ENCODE results near the gene IL20. TPM values are rescaled to one million over a fixed set of nuclear protein-coding genes. Genes with fewer than 3 reads are reported as not detected.
A peak's percentile ranks its signal among the peaks of the same experiment; 100 is the strongest.

Gene IL20
- total and polyA plus RNA-seq, 4 donors = not detected

DNA sequence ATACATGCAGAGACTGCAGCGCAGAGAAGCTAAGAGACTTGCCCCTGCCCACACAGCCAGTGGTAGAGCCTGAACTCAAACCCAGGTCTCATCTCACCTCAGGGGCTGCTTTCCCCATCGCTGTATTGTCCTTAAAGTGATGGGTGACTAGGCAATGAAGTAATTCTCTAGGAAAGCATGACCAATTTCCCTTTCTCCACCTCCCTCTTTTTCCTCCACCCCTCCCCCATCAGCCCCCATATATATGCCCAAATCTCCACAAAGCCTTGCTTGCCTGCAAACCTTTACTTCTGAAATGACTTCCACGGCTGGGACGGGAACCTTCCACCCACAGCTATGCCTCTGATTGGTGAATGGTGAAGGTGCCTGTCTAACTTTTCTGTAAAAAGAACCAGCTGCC lies 31.8 kb downstream of the IL20 start, which contains the start of gene IL24:
Gene IL24 (plus strand): TSS at position 269 of the 400 bp plus-strand sequence. CDS start 390 bp downstream, outside the sequence.
- no CpG with 5 or more reads among the region's 4 CpGs for WGBS (ENCODE audit: insufficient coverage)
- H3K4me3 ChIP-seq (ENCODE audit: low read depth, low read length) = no peak within 1 kb of the TSS
- H3K27ac ChIP-seq (ENCODE audit: low read depth, low read length) = no peak within 1 kb of the TSS
- no peaks in the 10 kb centered on the region for H3K36me3 ChIP-seq (ENCODE audit: control insufficient read depth, insufficient read depth, low read length)
- H3K9me3 ChIP-seq (ENCODE audit: control insufficient read depth, insufficient read depth, low read length) = no peaks in the 10 kb centered on the region
- no peaks in the 10 kb centered on the region for H3K4me1 ChIP-seq (ENCODE audit: control insufficient read depth, insufficient read depth, low read length)
- DNase-seq (ENCODE audit: low read depth in 4 of 6, low spot score in 6 of 6) = no peak
- H3K27me3 ChIP-seq (ENCODE audit: control insufficient read depth, insufficient read depth, low read length) = no peaks in the 10 kb centered on the region

DNA sequence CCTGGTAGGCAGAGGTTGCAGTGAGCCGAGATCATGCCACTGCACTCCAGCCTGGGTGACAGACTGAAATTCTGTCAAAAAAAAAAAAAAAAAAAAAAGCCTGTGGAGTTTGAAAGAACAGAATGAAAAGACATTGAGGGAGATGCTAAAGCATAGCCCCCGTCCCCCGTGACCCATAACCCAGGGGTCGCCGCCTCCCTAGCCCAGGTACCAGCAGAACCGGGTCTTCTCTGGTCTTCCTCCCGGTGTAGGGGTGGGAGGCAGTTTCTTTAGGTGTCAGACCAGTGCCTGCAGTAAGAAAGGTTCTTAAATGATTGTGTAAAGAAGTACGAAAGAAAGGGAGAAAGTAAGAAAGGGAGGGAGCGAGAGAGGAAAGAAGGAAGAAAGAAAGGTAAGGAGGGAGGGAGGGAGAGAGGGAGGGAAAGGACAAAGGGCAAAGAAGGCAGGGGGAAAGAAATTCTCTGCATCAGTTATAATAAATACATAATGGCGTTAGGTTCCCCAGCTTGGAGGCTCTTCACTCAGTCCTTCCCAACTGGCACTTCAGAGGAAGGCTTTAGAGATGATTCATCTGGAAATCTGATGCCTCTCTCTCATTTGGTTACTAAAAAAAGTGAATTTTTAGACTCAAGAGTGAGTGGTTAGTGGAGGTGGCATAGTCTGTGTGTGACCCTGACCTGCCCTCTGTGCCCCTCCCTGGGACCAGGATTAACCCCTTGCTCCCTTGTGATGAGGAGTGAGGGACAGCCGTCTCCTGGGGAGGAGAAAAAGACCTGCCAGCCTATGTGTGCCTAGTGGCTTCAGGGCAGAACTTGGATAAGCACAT lies 32.9 kb downstream of the IL20 start:
- H3K27ac ChIP-seq (ENCODE audit: low read depth, low read length) = no peak overlapping the region
- no peak for DNase-seq (ENCODE audit: low read depth in 4 of 6, low spot score in 6 of 6)
- H3K36me3 ChIP-seq (ENCODE audit: control insufficient read depth, insufficient read depth, low read length) = no peaks in the 10 kb centered on the region
- 88% methylated on average over 9 of the region's 11 CpGs for WGBS (ENCODE audit: insufficient coverage)
- no peak overlapping the region for H3K4me3 ChIP-seq (ENCODE audit: low read depth, low read length)
- H3K4me1 ChIP-seq (ENCODE audit: control insufficient read depth, insufficient read depth, low read length) = no peaks in the 10 kb centered on the region
- no peaks in the 10 kb centered on the region for H3K9me3 ChIP-seq (ENCODE audit: control insufficient read depth, insufficient read depth, low read length)
- no peaks in the 10 kb centered on the region for H3K27me3 ChIP-seq (ENCODE audit: control insufficient read depth, insufficient read depth, low read length)

DNA sequence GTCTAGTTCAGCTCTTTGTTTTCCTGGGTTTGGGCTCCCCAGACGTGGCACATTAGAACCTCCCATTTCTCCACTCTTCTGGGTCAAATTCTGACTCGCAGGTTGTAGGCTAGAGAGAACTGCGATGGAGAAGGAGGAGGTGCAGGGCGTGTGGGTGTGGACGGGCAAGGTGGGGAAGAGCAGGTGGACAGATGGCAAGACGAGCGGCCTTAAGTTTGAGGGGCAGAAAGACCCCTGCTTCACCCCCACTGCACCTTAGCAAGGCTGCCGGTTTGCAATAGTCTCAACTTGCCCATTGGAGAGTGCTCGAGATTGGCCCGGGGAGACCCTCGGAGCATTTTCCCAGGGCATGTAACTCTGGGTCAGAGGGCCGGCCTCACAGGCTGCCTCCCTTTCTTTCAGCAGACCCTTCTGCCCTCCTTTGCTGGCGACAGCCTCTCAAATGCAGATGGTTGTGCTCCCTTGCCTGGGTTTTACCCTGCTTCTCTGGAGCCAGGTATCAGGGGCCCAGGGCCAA lies 33.5 kb downstream of the IL20 start:
- WGBS (ENCODE audit: insufficient coverage) = 79% methylated on average over 7 of the region's 13 CpGs
- Histone ChIP-seq H3K27me3 (ENCODE audit: control insufficient read depth, insufficient read depth, low read length) (no peaks in the 10 kb centered on the region), H3K36me3 (ENCODE audit: control insufficient read depth, insufficient read depth, low read length) (no peaks in the 10 kb centered on the region), H3K4me1 (ENCODE audit: control insufficient read depth, insufficient read depth, low read length) (no peaks in the 10 kb centered on the region), H3K4me3 (ENCODE audit: low read depth, low read length) (no peak overlapping the region), H3K27ac (ENCODE audit: low read depth, low read length) (no peak overlapping the region), H3K9me3 (ENCODE audit: control insufficient read depth, insufficient read depth, low read length) (no peaks in the 10 kb centered on the region)
- DNase-seq (ENCODE audit: low read depth in 4 of 6, low spot score in 6 of 6) = no peak

DNA sequence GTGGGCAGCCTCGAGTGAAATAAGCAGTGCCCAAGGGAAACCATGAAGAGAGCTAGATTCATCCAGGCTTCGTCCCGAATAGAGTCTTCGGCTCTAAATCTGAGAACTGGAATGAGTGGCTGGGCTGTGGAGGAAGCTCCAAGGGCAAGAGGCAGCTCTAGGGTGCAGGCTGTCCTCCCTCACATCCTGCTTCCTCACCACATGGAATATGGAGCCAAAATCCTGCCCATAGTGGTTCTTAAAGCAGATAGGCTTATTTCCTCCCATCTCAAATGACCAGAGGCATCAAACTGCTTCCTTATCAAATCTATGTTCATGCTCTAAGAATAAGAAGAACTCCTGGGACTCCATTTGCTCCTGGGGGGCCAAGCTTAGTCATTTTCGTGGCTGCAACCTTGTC lies 34.3 kb downstream of the IL20 start:
- H3K4me3 ChIP-seq (ENCODE audit: low read depth, low read length) = no peak overlapping the region
- no peak for DNase-seq (ENCODE audit: low read depth in 4 of 6, low spot score in 6 of 6)
- H3K36me3 ChIP-seq (ENCODE audit: control insufficient read depth, insufficient read depth, low read length) = no peaks in the 10 kb centered on the region
- no peaks in the 10 kb centered on the region for H3K27me3 ChIP-seq (ENCODE audit: control insufficient read depth, insufficient read depth, low read length)
- 81% methylated on average over 5 of the region's 5 CpGs for WGBS (ENCODE audit: insufficient coverage)
- no peaks in the 10 kb centered on the region for H3K4me1 ChIP-seq (ENCODE audit: control insufficient read depth, insufficient read depth, low read length)
- H3K27ac ChIP-seq (ENCODE audit: low read depth, low read length) = no peak overlapping the region
- no peaks in the 10 kb centered on the region for H3K9me3 ChIP-seq (ENCODE audit: control insufficient read depth, insufficient read depth, low read length)

DNA sequence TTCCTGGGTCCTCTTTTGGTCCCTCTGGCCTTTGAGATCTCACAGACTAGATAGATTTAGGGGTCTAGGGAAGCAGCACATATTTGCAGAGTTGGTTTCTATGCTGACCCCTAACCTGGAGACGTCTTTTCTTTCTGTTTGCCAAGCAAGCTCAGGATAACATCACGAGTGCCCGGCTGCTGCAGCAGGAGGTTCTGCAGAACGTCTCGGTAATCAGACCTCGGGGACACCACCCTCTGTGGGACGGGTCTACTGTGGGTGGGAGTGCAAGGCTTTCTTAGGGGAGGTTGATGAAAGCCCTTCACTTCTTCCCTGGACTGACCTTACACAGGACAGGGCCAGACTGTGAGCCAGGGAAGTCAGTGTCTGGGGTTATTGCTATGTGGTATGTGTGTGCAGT lies 34.7 kb downstream of the IL20 start:
- Histone ChIP-seq H3K4me1 (ENCODE audit: control insufficient read depth, insufficient read depth, low read length) (no peaks in the 10 kb centered on the region), H3K4me3 (ENCODE audit: low read depth, low read length) (no peak overlapping the region), H3K27ac (ENCODE audit: low read depth, low read length) (no peak overlapping the region), H3K27me3 (ENCODE audit: control insufficient read depth, insufficient read depth, low read length) (no peaks in the 10 kb centered on the region), H3K36me3 (ENCODE audit: control insufficient read depth, insufficient read depth, low read length) (no peaks in the 10 kb centered on the region), H3K9me3 (ENCODE audit: control insufficient read depth, insufficient read depth, low read length) (no peaks in the 10 kb centered on the region)
- 82% methylated on average over 6 of the region's 7 CpGs for WGBS (ENCODE audit: insufficient coverage)
- no peak for DNase-seq (ENCODE audit: low read depth in 4 of 6, low spot score in 6 of 6)

DNA sequence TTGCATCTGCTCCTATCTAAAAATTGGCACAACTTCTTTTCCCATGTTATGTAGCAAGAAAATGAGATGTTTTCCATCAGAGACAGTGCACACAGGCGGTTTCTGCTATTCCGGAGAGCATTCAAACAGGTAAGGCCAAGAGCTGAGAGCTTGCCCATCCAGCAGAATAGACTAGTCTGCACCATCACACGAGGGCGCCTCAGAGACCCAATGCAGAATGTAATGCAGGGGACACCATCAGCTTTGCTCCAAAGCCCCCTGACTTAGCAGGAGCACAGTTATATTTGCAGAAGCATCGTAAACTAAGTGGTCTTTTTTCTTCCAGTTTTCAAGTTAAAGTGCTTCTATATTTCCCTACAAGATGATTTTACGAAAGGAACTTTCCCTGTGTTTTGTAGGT lies 36.5 kb downstream of the IL20 start:
- DNase-seq (ENCODE audit: low read depth in 4 of 6, low spot score in 6 of 6) = no peak
- no peaks in the 10 kb centered on the region for H3K4me1 ChIP-seq (ENCODE audit: control insufficient read depth, insufficient read depth, low read length)
- H3K9me3 ChIP-seq (ENCODE audit: control insufficient read depth, insufficient read depth, low read length) = no peaks in the 10 kb centered on the region
- no peak overlapping the region for H3K27ac ChIP-seq (ENCODE audit: low read depth, low read length)
- no peaks in the 10 kb centered on the region for H3K27me3 ChIP-seq (ENCODE audit: control insufficient read depth, insufficient read depth, low read length)
- 86% methylated on average over 4 of the region's 6 CpGs for WGBS (ENCODE audit: insufficient coverage)
- H3K4me3 ChIP-seq (ENCODE audit: low read depth, low read length) = no peak overlapping the region
- H3K36me3 ChIP-seq (ENCODE audit: control insufficient read depth, insufficient read depth, low read length) = no peaks in the 10 kb centered on the region

DNA sequence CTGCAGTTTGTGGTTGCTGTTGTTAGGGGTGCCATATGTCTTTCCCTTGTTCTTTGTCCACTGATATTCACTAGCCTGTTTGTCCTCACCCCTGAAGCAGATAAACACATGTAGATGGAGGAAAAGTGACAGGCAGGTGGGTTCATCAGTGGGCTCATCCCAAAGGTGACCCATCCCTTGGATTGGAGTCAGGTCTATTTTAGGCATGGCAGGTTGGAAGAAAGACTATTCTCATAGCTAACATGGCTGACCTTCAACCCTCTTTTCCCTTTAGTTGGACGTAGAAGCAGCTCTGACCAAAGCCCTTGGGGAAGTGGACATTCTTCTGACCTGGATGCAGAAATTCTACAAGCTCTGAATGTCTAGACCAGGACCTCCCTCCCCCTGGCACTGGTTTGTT lies 37.3 kb downstream of the IL20 start:
- no peaks in the 10 kb centered on the region for H3K9me3 ChIP-seq (ENCODE audit: control insufficient read depth, insufficient read depth, low read length)
- peaks cover 3% of the 10 kb centered on the region for H3K27me3 ChIP-seq (ENCODE audit: control insufficient read depth, insufficient read depth, low read length)
- WGBS (ENCODE audit: insufficient coverage) = 100% methylated on average over 1 of the region's 1 CpG
- no peaks in the 10 kb centered on the region for H3K4me1 ChIP-seq (ENCODE audit: control insufficient read depth, insufficient read depth, low read length)
- no peak overlapping the region for H3K4me3 ChIP-seq (ENCODE audit: low read depth, low read length)
- H3K27ac ChIP-seq (ENCODE audit: low read depth, low read length) = no peak overlapping the region
- no peaks in the 10 kb centered on the region for H3K36me3 ChIP-seq (ENCODE audit: control insufficient read depth, insufficient read depth, low read length)
- DNase-seq (ENCODE audit: low read depth in 4 of 6, low spot score in 6 of 6) = no peak

DNA sequence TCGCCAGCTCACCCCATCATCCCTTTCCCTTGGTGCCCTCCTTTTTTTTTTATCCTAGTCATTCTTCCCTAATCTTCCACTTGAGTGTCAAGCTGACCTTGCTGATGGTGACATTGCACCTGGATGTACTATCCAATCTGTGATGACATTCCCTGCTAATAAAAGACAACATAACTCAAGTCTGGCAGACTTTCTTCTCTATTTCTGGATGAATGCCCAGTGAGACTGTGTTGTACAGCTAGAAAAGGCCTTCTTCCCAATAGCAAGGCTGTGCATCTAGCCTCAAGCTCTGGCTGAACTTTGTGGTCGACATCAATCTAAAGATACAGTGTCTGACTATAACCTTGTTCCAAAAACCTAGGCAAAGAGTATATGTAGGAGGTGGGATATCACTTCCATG lies 38.3 kb downstream of the IL20 start:
- Histone ChIP-seq H3K9me3 (ENCODE audit: control insufficient read depth, insufficient read depth, low read length) (no peaks in the 10 kb centered on the region), H3K36me3 (ENCODE audit: control insufficient read depth, insufficient read depth, low read length) (no peaks in the 10 kb centered on the region), H3K4me1 (ENCODE audit: control insufficient read depth, insufficient read depth, low read length) (no peaks in the 10 kb centered on the region), H3K4me3 (ENCODE audit: low read depth, low read length) (no peak overlapping the region), H3K27ac (ENCODE audit: low read depth, low read length) (no peak overlapping the region), H3K27me3 (ENCODE audit: control insufficient read depth, insufficient read depth, low read length) (peaks cover 8% of the 10 kb centered on the region)
- WGBS (ENCODE audit: insufficient coverage) = 83% methylated on average over 1 of the region's 2 CpGs
- peak in 1 of 6 donors; percentile 47 for DNase-seq (ENCODE audit: low read depth in 4 of 6, low spot score in 6 of 6)

DNA sequence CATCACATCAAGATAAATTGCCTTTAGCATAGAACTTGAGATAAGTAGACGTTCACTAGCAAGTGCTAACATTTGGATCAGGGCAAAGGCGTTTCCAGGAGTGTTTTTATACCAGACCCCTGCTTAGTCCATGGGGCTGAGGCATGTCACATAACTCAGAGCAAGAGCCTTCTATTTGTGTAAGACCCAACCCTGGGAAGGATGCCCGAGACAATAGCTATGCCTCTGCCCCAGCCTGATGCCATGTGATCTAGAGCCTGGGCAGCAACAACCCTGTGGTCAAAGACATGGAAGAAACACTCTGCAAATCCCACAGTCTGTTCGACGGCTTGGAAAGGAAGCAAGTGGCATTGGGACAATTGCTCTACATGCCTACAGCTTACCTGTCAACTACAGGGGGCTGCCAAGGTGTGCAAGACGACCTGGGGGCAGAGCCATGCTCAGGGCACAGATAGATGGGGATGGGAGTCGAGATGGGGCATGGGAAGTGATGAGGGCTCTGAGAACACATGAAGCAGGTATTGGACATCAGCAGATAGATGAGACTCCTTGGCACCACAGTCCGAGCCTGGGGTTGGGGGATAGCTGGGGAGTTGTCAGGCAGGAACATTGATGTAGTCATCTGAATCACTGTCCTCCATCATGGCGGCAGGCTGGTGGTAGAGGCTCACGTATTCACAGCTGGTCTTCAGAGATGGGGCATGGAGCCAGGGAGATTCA lies 39.2 kb downstream of the IL20 start:
- Histone ChIP-seq H3K36me3 (ENCODE audit: control insufficient read depth, insufficient read depth, low read length) (no peaks in the 10 kb centered on the region), H3K9me3 (ENCODE audit: control insufficient read depth, insufficient read depth, low read length) (no peaks in the 10 kb centered on the region), H3K27me3 (ENCODE audit: control insufficient read depth, insufficient read depth, low read length) (peaks cover 16% of the 10 kb centered on the region), H3K4me3 (ENCODE audit: low read depth, low read length) (no peak overlapping the region), H3K27ac (ENCODE audit: low read depth, low read length) (no peak overlapping the region), H3K4me1 (ENCODE audit: control insufficient read depth, insufficient read depth, low read length) (peaks cover under 1% of the 10 kb centered on the region)
- DNase-seq (ENCODE audit: low read depth in 4 of 6, low spot score in 6 of 6) = no peak
- WGBS (ENCODE audit: insufficient coverage) = 85% methylated on average over 10 of the region's 10 CpGs
